Loucy (cell line): ENCODE measurements around the gene CNPY3.

Experiments used
- H2AFZ ChIP-seq: fragments of 200-600 bp; sonication (generic); 2 replicates; pipeline ENCODE4 v1.6.0; 2016; ENCODE audit warnings: antibody characterized with exemption, mild to moderate bottlenecking, low read length, moderate library complexity
- H3F3A ChIP-seq: fragments of 200-600 bp; 2 replicates; pipeline ENCODE4 v1.6.0; 2016; ENCODE audit warnings: antibody characterized with exemption, low read depth, mild to moderate bottlenecking
- H3K27me3 ChIP-seq: fragments of 200-600 bp; sonication (generic); 2 replicates; pipeline ENCODE4 v1.6.1; 2014; ENCODE audit warnings: low read length, mild to moderate bottlenecking; ENCODE audit not compliant: insufficient read depth, poor library complexity, severe bottlenecking
- H3K36me3 ChIP-seq: fragments of 200-600 bp; sonication (generic); 2 replicates; pipeline ENCODE4 v1.6.1; 2016; ENCODE audit warnings: low read length; ENCODE audit not compliant: insufficient read depth
- H3K4me1 ChIP-seq: fragments of 200-600 bp; sonication (generic); 2 replicates; pipeline ENCODE4 v1.5.1; 2014; ENCODE audit warnings: low read length, mild to moderate bottlenecking; ENCODE audit not compliant: insufficient read depth, poor library complexity, severe bottlenecking
- H3K4me2 ChIP-seq: fragments of 200-600 bp; sonication (generic); 2 replicates; pipeline ENCODE4 v1.6.0; 2014; ENCODE audit warnings: antibody characterized with exemption, low read length, low read depth, mild to moderate bottlenecking; ENCODE audit not compliant: poor library complexity, severe bottlenecking
- H3K4me3 ChIP-seq: fragments of 200-600 bp; sonication (generic); 2 replicates; pipeline ENCODE4 v1.5.1; 2014; ENCODE audit warnings: low read length, mild to moderate bottlenecking, mixed read lengths; ENCODE audit not compliant: poor library complexity, severe bottlenecking
- H3K79me2 ChIP-seq: fragments of 200-600 bp; sonication (generic); 2 replicates; pipeline ENCODE4 v1.6.1; 2014; ENCODE audit warnings: low read length; ENCODE audit not compliant: insufficient read depth
- H3K9ac ChIP-seq: fragments of 200-600 bp; sonication (generic); 2 replicates; pipeline ENCODE4 v1.6.0; 2014; ENCODE audit warnings: mild to moderate bottlenecking, low read depth, low read length, moderate library complexity; ENCODE audit not compliant: poor library complexity, severe bottlenecking
- H3K9me2 ChIP-seq: fragments of 200-600 bp; sonication (generic); replicated peaks from 2 replicates; pipeline ENCODE4 v1.6.1; 2016; ENCODE audit warnings: low read depth, low read length, mixed read lengths
- H3K9me3 ChIP-seq: fragments of 200-600 bp; sonication (generic); 2 replicates; pipeline ENCODE4 v1.6.1; 2014; ENCODE audit warnings: mild to moderate bottlenecking, antibody characterized with exemption, low read length, low read depth; ENCODE audit not compliant: insufficient read depth
- H4K20me1 ChIP-seq: fragments of 200-600 bp; sonication (generic); 2 replicates; pipeline ENCODE4 v1.6.0; 2014; ENCODE audit warnings: antibody characterized with exemption, low read length, mild to moderate bottlenecking; ENCODE audit not compliant: insufficient read depth, poor library complexity, severe bottlenecking
- CTCF ChIP-seq: fragments of 200-600 bp; sonication (generic); conservative IDR thresholded peaks from 2 replicates; pipeline ENCODE4 v1.5.1; 2014; ENCODE audit warnings: mild to moderate bottlenecking, antibody characterized with exemption, low read length
- EZH2phosphoT487 ChIP-seq: fragments of 200-600 bp; IDR thresholded peaks from 2 replicates; pipeline ENCODE4 v1.6.1; 2018; ENCODE audit warnings: antibody characterized with exemption, mild to moderate bottlenecking, moderate library complexity, borderline replicate concordance

CNPY3 gene

DNA sequence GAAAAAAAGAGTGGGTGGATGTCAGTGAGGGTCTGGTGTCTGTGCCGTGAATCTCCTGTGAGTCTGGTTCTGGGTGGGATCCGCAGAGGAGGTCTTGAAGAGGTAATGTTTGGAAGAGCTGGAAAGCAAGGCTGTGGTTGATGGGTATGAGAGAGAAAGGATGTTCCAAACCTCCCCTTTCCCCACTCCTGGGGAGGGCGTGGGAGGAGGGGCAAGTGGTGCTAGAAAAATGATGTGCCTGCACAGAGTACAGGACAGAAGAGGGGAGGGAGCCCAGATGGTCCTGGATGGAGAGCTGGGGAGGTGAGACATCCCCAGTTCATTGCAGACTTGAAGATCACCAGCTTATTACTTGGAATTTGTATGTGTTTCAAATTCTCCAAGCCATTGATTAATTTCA is 3.1 kb downstream of the CNPY3 start:
- Histone ChIP-seq H4K20me1 (peaks cover 59% of the 10 kb centered on the region), H3K9me3 (no peaks in the 10 kb centered on the region), H3K27me3 (no peaks in the 10 kb centered on the region), H3K4me2 (peak overlapping the region; percentile 89), H3K9me2 (no peaks in the 10 kb centered on the region), H3K4me3 (peak overlapping the region; percentile 90), H3K79me2 (peaks cover 71% of the 10 kb centered on the region), H3K36me3 (peaks cover 34% of the 10 kb centered on the region; the same call in 1 of the 2 replicates), H3K9ac (peak overlapping the region; percentile 97), H3F3A (peaks cover 18% of the 10 kb centered on the region), H3K4me1 (peaks cover 45% of the 10 kb centered on the region), H2AFZ (no peak overlapping the region)
- TF ChIP-seq CTCF (no peak), EZH2phosphoT487 (no peak)

DNA sequence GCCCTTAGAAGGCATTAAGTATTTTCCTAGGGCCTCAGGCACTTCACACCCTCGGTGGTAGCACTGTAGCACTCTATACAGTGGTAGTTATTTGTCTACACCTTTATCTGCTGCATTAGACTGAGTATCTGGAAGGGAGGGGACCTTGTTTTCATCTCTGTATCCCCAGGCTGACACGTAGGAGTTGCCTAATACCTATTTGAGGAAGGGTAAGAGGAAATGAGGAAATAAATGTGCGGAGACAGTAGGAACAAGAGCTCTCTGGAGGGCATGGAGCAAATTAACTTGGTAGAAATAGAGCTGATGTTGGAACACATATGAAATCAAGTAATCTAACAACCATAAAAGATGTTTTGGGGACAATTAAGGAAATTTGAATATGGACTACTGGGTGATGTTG is 3.9 kb downstream of the CNPY3 start:
- H3K27me3 ChIP-seq, result no peaks in the 10 kb centered on the region
- no peaks in the 10 kb centered on the region for H3K9me3 ChIP-seq
- H2AFZ ChIP-seq, result no peak overlapping the region
- H4K20me1 ChIP-seq, result peaks cover 66% of the 10 kb centered on the region
- H3K79me2 ChIP-seq, result peaks cover 79% of the 10 kb centered on the region
- H3F3A ChIP-seq, result peaks cover 18% of the 10 kb centered on the region
- peaks cover 42% of the 10 kb centered on the region; the same call in 1 of the 2 replicates for H3K36me3 ChIP-seq
- no peak for TF ChIP-seq CTCF
- H3K4me2 ChIP-seq, result peak overlapping the region; percentile 89
- H3K4me1 ChIP-seq, result peaks cover 42% of the 10 kb centered on the region
- H3K4me3 ChIP-seq, result peak overlapping the region; percentile 90
- peak overlapping the region; percentile 97 for H3K9ac ChIP-seq
- H3K9me2 ChIP-seq, result no peaks in the 10 kb centered on the region

GRCh38 chr6:42935322-42935721 is 6.0 kb downstream of the CNPY3 start:
- H3K4me1 ChIP-seq, result peaks cover 36% of the 10 kb centered on the region
- H4K20me1 ChIP-seq, result peaks cover 64% of the 10 kb centered on the region
- H3K36me3 ChIP-seq, result peaks cover 62% of the 10 kb centered on the region; the same call in 1 of the 2 replicates
- no peak overlapping the region for H3K4me3 ChIP-seq
- H3K4me2 ChIP-seq, result peak overlapping the region; percentile 89
- H3K9me3 ChIP-seq, result no peaks in the 10 kb centered on the region
- no peak overlapping the region for H3K9ac ChIP-seq
- H3K9me2 ChIP-seq, result no peaks in the 10 kb centered on the region
- H3F3A ChIP-seq, result peaks cover 5% of the 10 kb centered on the region
- TF ChIP-seq EZH2phosphoT487 (no peak), CTCF (no peak)
- H3K79me2 ChIP-seq, result peaks cover 82% of the 10 kb centered on the region
- H2AFZ ChIP-seq, result no peak overlapping the region
- no peaks in the 10 kb centered on the region for H3K27me3 ChIP-seq
